ENCODE results near the gene FNDC11. TPM values are rescaled to one million over a fixed set of nuclear protein-coding genes. Genes with fewer than 3 reads are reported as not detected.

Gene FNDC11
- polyA plus RNA-seq, 2 of the 4 experiments (the other 2 are of a cell fraction): 0.14 to 0.18 TPM

DNA sequence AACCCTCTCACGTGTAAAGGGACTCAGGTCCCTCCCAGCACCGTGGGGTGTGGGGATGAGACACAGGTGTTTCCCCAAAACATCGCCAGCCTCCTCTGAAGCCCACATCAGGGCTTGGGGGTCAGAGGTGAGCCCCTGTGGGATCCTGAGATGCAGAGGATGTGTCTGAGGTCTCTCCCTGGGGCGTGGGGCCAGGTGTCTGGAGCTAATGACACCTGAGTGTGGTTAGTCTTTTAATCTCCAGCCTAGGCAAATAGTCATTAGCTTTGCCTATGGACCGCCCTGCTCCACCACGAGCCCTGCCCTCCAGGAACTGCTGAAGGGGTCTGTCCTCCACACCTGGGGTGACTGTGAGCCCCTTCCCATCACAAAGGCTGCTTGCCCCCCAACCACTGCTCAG, 8.1 kb upstream of the FNDC11 start:
- no peak for ATAC-seq
- TF ChIP-seq RCOR1 (IDR thresholded peaks at IDR 0.05; ENCODE audit: low read depth, low read length): no peak
- TF ChIP-seq HMGXB4 (CRISPR knock-in tag; IDR thresholded peaks at IDR 0.05; ENCODE audit: borderline replicate concordance): no peak
- no peak for TF ChIP-seq ZFP36 (IDR thresholded peaks at IDR 0.05; ENCODE audit: borderline replicate concordance, partially characterized antibody)
- no peak for TF ChIP-seq RAD21 (conservative IDR thresholded peaks at IDR 0.05 in 1 of 2, IDR thresholded peaks at IDR 0.05 in 1 of 2)
- TF ChIP-seq NR3C1 (IDR thresholded peaks at IDR 0.05): no peak
- TF ChIP-seq MAFK (IDR thresholded peaks at IDR 0.05; ENCODE audit: partially characterized antibody): no peak
- TF ChIP-seq ELK1 (IDR thresholded peaks at IDR 0.05; ENCODE audit: low read depth, low read length): no peak
- TF ChIP-seq POLR2A (IDR thresholded peaks at IDR 0.05; ENCODE audit: low read length): no peak
- TF ChIP-seq HDAC2 (IDR thresholded peaks at IDR 0.05): no peak
- TF ChIP-seq TP53 (CRISPR knock-in tag; IDR thresholded peaks at IDR 0.05): no peak
- no peak for TF ChIP-seq MYC (IDR thresholded peaks at IDR 0.05; ENCODE audit: borderline replicate concordance, low read length)
- no peak for TF ChIP-seq HEYL (CRISPR knock-in tag; IDR thresholded peaks at IDR 0.05)
- no peak for TF ChIP-seq NFE2L2 (conservative IDR thresholded peaks at IDR 0.05; ENCODE audit: low read length)
- TF ChIP-seq, protein P1, sequence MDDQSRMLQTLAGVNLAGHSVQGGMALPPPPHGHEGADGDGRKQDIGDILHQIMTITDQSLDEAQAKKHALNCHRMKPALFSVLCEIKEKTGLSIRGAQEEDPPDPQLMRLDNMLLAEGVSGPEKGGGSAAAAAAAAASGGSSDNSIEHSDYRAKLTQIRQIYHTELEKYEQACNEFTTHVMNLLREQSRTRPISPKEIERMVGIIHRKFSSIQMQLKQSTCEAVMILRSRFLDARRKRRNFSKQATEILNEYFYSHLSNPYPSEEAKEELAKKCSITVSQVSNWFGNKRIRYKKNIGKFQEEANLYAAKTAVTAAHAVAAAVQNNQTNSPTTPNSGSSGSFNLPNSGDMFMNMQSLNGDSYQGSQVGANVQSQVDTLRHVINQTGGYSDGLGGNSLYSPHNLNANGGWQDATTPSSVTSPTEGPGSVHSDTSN (IDR thresholded peaks at IDR 0.05): no peak
- TF ChIP-seq HOXB13 (CRISPR knock-in tag; IDR thresholded peaks at IDR 0.05; ENCODE audit: low read depth): no peak
- no peak for TF ChIP-seq EP300 (IDR thresholded peaks at IDR 0.05)
- no peak overlapping the region for H3K4me3 ChIP-seq
- peaks cover 11% of the 10 kb centered on the region for H3K4me1 ChIP-seq
- ChIA-PET POLR2A (no interaction called here), CTCF (interaction anchor here (1.0 to 3.3 kb wide), 3 partner anchors 8 to 428 kb away, joined by 4 to 22 read pairs (median 4); partner anchors contain the start of gene PTK6)
- H3K9me3 ChIP-seq: no peaks in the 10 kb centered on the region
- no peak for FAIRE-seq
- DNase-seq (ENCODE audit: low read depth in 1 of 2, low spot score in 1 of 2): no peak
- no peak overlapping the region for H3K4me2 ChIP-seq
- H3K27ac ChIP-seq: peak overlapping the region in 1 of 2 experiments; percentile 66; a peak in 1 of 6 replicates
- 48% methylated on average over 5 of the region's 6 CpGs for WGBS (ENCODE audit: missing lambda C conversion rate)

DNA sequence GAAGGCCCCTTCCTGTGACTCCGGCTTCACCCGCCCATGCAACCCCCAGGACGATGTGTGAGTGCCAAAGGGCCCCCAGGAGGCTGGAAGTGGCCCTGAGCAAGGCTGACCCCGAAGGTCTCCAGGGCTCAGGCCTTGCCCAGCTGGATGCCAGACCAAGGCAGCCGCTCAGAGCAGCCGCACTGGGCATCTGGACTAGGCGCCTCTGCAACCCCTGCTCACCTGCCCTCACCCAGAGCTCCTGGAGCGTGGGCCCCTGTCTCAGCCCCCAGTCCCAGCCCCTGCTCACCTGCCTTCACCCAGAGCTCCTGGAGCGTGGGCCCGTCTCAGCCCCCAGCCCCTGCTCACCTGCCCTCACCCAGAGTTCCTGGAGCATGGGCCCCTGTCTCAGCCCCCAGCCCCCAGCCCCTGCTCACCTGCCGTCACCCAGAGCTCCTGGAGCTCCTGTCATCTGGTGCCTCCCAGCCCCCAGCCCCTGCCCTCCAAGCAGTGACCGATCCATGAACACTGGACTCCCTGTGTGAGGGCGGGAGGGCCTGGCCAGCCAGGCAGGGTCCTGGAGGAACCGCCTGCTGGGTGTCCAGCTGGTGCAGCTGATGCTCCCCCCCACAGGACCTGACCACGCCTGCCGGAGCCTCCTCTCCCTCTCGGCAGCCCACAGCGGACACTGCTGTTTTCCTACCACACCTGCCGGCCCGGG, 7.6 kb upstream of the FNDC11 start:
- DNase-seq (ENCODE audit: low read depth in 1 of 2, low spot score in 1 of 2): no peak
- Histone ChIP-seq H3K4me3 (no peak overlapping the region), H3K4me2 (no peak overlapping the region), H3K27ac (no peak overlapping the region), H3K9me3 (no peaks in the 10 kb centered on the region), H3K4me1 (peaks cover 11% of the 10 kb centered on the region)
- ATAC-seq: no peak
- ChIA-PET CTCF (interaction anchor here (1.0 to 3.3 kb wide), 3 partner anchors 8 to 428 kb away, joined by 4 to 22 read pairs (median 4); partner anchors contain the start of gene PTK6), POLR2A (no interaction called here)
- 85% methylated on average over 12 of the region's 20 CpGs for WGBS (ENCODE audit: missing lambda C conversion rate)
- no peak for FAIRE-seq
- TF ChIP-seq HOXA7 (CRISPR knock-in tag; IDR thresholded peaks at IDR 0.05) (no peak), RARB (CRISPR knock-in tag; IDR thresholded peaks at IDR 0.05) (no peak), POLR2AphosphoS2 (conservative IDR thresholded peaks at IDR 0.05; ENCODE audit: low read length) (no peak), CBX8 (IDR thresholded peaks at IDR 0.05) (no peak)
